HG03108 (cell line): ENCODE data around the gene LGALS7.

Source experiments
- ATAC-seq: cut with Tn5 transposase; IDR thresholded peaks from one replicate; pipeline ENCODE4 v1.9.1; 2021; ENCODE audit warnings: moderate library complexity; ENCODE audit not compliant: unreplicated experiment

LGALS7 gene

GRCh38 chr19:38728752-38729541 lies 44.4 kb downstream of the LGALS7 start:
- ATAC-seq = no peak

GRCh38 chr19:38727868-38728660 lies 45.3 kb downstream of the LGALS7 start:
- ATAC-seq = no peak

GRCh38 chr19:38727306-38727867 lies 45.9 kb downstream of the LGALS7 start:
- ATAC-seq = no peak

- ATAC-seq = no peak
Observed at GRCh38 chr19:38726761-38727301, 46.5 kb downstream of the LGALS7 start.

GRCh38 chr19:38726284-38726673 lies 47.0 kb downstream of the LGALS7 start:
- no peak for ATAC-seq

- ATAC-seq = no peak
Observed at GRCh38 chr19:38725469-38726283, 47.6 kb downstream of the LGALS7 start.

GRCh38 chr19:38723990-38724854 lies 49.1 kb downstream of the LGALS7 start:
- ATAC-seq = no peak

- ATAC-seq = no peak
Observed at GRCh38 chr19:38723606-38723965, 49.7 kb downstream of the LGALS7 start.

GRCh38 chr19:38722947-38723605 lies 50.2 kb downstream of the LGALS7 start:
- ATAC-seq = no peak

- no peak for ATAC-seq
Observed at GRCh38 chr19:38721979-38722773, 51.1 kb downstream of the LGALS7 start.

GRCh38 chr19:38721496-38721895 lies 51.8 kb downstream of the LGALS7 start:
- no peak for ATAC-seq
